ENCODE data around the gene ZHX3. TPM values are rescaled to one million over a fixed set of nuclear protein-coding genes. Genes with fewer than 3 reads are reported as not detected.

ZHX3 gene
- total and polyA plus RNA-seq, 9 of the 15 experiments (the other 6 are each of a cell fraction or from before 2014, with no cell fraction given), result 0.80 to 14.6 (median 4.9) TPM

- H3K9ac ChIP-seq (ENCODE audit: insufficient read depth in 1 of 2, low read depth in 2 of 2, low read length in 2 of 2), result 0 out of 4 replicates have a peak overlapping the region, but pooled peaks of 1 of the 2 experiments have one; percentile 45
- TF ChIP-seq ZFX (CRISPR knock-in tag; IDR thresholded peaks at IDR 0.05) (no peak), ZNF561 (CRISPR knock-in tag; conservative IDR thresholded peaks at IDR 0.05) (no peak), ESRRA (IDR thresholded peaks at IDR 0.05; ENCODE audit: borderline replicate concordance, low read depth) (no peak), SMARCA5 (IDR thresholded peaks at IDR 0.05) (no peak), HNRNPUL1 (IDR thresholded peaks at IDR 0.05; ENCODE audit: low read length) (no peak), JUNB (CRISPR knock-in tag; conservative IDR thresholded peaks at IDR 0.05) (no peak), KLF10 (CRISPR knock-in tag; IDR thresholded peaks at IDR 0.05) (no peak), GTF2E2 (tag; IDR thresholded peaks at IDR 0.05) (no peak), POU5F1 (IDR thresholded peaks at IDR 0.05; ENCODE audit: borderline replicate concordance, low read depth, low read length, partially characterized antibody) (no peak), FUS (optimal IDR thresholded peaks at IDR 0.05; ENCODE audit: low read depth, low read length) (no peak), PTRF (tag; IDR thresholded peaks at IDR 0.05) (no peak), MAFF (IDR thresholded peaks at IDR 0.05; ENCODE audit: low read length) (no peak), LCOR (CRISPR knock-in tag; IDR thresholded peaks at IDR 0.05) (no peak), SRSF9 (IDR thresholded peaks at IDR 0.05; ENCODE audit: borderline replicate concordance, low read depth, low read length) (no peak), ZBTB1 (CRISPR knock-in tag; IDR thresholded peaks at IDR 0.05; ENCODE audit: borderline replicate concordance, low read depth) (no peak), ARID3A (IDR thresholded peaks at IDR 0.05; ENCODE audit: borderline replicate concordance, low read depth, low read length) (no peak), ZSCAN32 (CRISPR knock-in tag; IDR thresholded peaks at IDR 0.05) (no peak), TGIF2 (CRISPR knock-in tag; IDR thresholded peaks at IDR 0.05) (no peak), FOS (IDR thresholded peaks at IDR 0.05; ENCODE audit: extremely low read depth, insufficient read length) (no peak), POLR2A (conservative IDR thresholded peaks at IDR 0.05) (no peak)
- H3K79me2 ChIP-seq (ENCODE audit: control insufficient read depth, insufficient read depth, low read length), result no peaks in the 10 kb centered on the region
- H3K36me3 ChIP-seq (ENCODE audit: control insufficient read depth, insufficient read depth, low read length), result no peaks in the 10 kb centered on the region
- no peaks in the 10 kb centered on the region for H4K20me1 ChIP-seq (replicated peaks; ENCODE audit: control insufficient read depth, insufficient read depth, low read length)
- H3K27ac ChIP-seq (ENCODE audit: extremely low read depth, low read depth, low read length), result no peak overlapping the region
- no peak overlapping the region for H3K4me3 ChIP-seq
- H3K4me1 ChIP-seq (replicated peaks in 1 of 2; ENCODE audit: control insufficient read depth in 2 of 2, insufficient read depth in 2 of 2, low read length in 2 of 2), result peaks cover 4 to 6% of the 10 kb centered on the region in 2 experiments; a peak in 4 of 5 replicates
- intact Hi-C loops (cut with micrococcal nuclease) (no loop called here), in situ Hi-C loops (cut with MboI) (no loop called here)
- H3K9me1 ChIP-seq (ENCODE audit: control insufficient read depth, insufficient read depth, low read length), result no peaks in the 10 kb centered on the region
- H3K9me3 ChIP-seq (replicated peaks; ENCODE audit: control insufficient read depth, insufficient read depth, low read depth, low read length), result no peaks in the 10 kb centered on the region
- H3K27me3 ChIP-seq (ENCODE audit: control insufficient read depth in 2 of 2, insufficient read depth in 2 of 2, low read length in 2 of 2), result peaks cover 2 to 10% of the 10 kb centered on the region in 2 experiments; a peak in 3 of 5 replicates
- FAIRE-seq (no peak), DNase-seq (ENCODE audit: extremely low read depth in 1 of 4, low spot score in 3 of 4) (no peak), ATAC-seq (no peak)
- no peak overlapping the region for H3K4me2 ChIP-seq (ENCODE audit: insufficient read depth, low read length)
- POLR2A ChIA-PET, result interaction anchor here (0.6 kb wide), 1 partner anchor 421 kb away, joined by 3 read pairs; no protein-coding TSS in a partner anchor
- no peak overlapping the region for H2AFZ ChIP-seq (ENCODE audit: low read depth, low read length)
- 32% methylated on average over 15 of the region's 15 CpGs for WGBS (ENCODE audit: insufficient coverage, low coverage, missing lambda C conversion rate)
- BruUV-seq (replicated peaks), result no TSS peak
- CTCF ChIA-PET (ENCODE audit: low intra/inter-chr PET ratio), result no interaction called here
These were observed 17.2 kb upstream of the ZHX3 start for GRCh38 chr20:41334443-41335421.
